ENCODE results near the gene ETS2. TPM values are rescaled to one million over a fixed set of nuclear protein-coding genes. Genes with fewer than 3 reads are reported as not detected.
A peak's percentile ranks its signal among the peaks of the same experiment; 100 is the strongest.

ETS2 gene
- polyA plus RNA-seq, 3 donors, result 54.2 to 150 (median 59.5) TPM

DNA sequence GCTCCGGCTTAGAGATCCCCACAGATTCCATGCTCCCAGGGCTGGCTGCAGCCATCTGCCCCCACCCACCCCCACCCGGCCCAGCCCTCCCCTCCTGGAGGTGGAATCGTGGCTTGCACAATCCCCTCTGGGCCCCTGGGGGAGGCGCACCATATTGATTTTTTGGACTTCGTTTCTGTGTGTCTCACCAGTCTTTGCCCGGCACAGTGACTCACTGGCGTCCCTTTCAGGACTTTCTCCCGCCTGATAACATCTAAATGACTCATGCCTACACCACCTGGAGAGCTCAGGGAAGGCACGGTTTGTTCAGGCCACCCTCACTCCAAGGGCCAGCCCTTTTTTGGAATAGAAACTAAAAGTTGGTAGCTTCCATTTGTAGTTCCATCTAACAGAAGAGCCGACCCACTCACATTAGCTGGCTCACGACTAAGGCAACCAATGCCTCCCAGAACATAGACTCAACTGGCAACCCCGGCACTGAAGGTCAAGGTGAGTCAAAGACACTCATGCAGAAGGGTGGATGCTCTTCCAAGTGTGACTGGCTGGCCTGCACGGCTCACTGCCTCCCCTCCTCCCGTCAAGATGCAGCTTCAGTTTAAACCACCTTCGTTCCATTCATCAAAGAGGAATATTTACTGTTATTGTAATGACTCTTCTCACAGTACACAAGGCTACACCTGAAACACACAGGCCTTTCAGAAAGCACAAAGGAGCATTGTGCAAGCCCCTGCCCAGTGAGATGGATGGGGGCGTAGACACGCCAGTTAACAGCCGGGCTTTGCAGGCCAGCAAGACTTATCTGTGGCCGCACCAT, 18.1 kb upstream of the ETS2 start:
- peaks cover 6 to 14% of the 10 kb centered on the region in 2 donors for H3K4me1 ChIP-seq (ENCODE audit: control insufficient read depth in 1 of 2, insufficient read depth in 2 of 2, low read length in 2 of 2)
- intact Hi-C loops (cut with micrococcal nuclease), result no loop called here
- Mint-ChIP-seq H3K9me3 (peaks cover 5 to 11% (median 9%) of the 10 kb centered on the region in 7 donors), H3K27ac (peak overlapping the region in 1 of 7 donors; percentile 24), H3K4me3 (no peak overlapping the region), H3K36me3 (peaks cover 3 to 4% of the 10 kb centered on the region in 2 donors), H3K27me3 (ENCODE audit: low read depth in 3 of 3) (peaks cover 0 to 4% (median 0%) of the 10 kb centered on the region in 3 donors), H3K4me1 (peaks cover 15% of the 10 kb centered on the region)
- no peaks in the 10 kb centered on the region for H3K36me3 ChIP-seq (replicated peaks in 1 of 2; ENCODE audit: control insufficient read depth in 1 of 2, insufficient read depth in 2 of 2, low read length in 2 of 2)
- H3K9ac ChIP-seq (ENCODE audit: insufficient read depth, low read length, poor library complexity, severe bottlenecking), result no peak overlapping the region
- WGBS (ENCODE audit: insufficient coverage), result 92% methylated on average over 7 of the region's 19 CpGs
- H3K4me3 ChIP-seq (replicated peaks in 1 of 3; ENCODE audit: low read depth in 2 of 3, low read length in 3 of 3), result no peak overlapping the region
- no peak overlapping the region for H2AFZ ChIP-seq (ENCODE audit: insufficient read depth, low read depth, low read length, poor library complexity, severe bottlenecking)
- H3K27me3 ChIP-seq (ENCODE audit: control insufficient read depth in 2 of 2, insufficient read depth in 2 of 2, low read length in 2 of 2), result no peaks in the 10 kb centered on the region
- DNase-seq, result no peak
- TF ChIP-seq CTCF (IDR thresholded peaks at IDR 0.05), result no peak
- no peak overlapping the region for H3K4me2 ChIP-seq (replicated peaks; ENCODE audit: extremely low read depth, low read length, poor library complexity, severe bottlenecking)
- H4K20me1 ChIP-seq (ENCODE audit: insufficient read depth, low read length), result no peaks in the 10 kb centered on the region
- H3K27ac ChIP-seq (ENCODE audit: low read depth in 1 of 2, low read length in 2 of 2), result no peak overlapping the region
- H3K79me2 ChIP-seq (ENCODE audit: insufficient read depth, low read length), result no peaks in the 10 kb centered on the region
- H3K9me3 ChIP-seq (replicated peaks in 1 of 2; ENCODE audit: control insufficient read depth in 1 of 2, insufficient read depth in 1 of 2, low read length in 2 of 2), result peaks cover 4 to 9% of the 10 kb centered on the region in 2 donors

- no peak for TF ChIP-seq CTCF (IDR thresholded peaks at IDR 0.05)
- intact Hi-C loops (cut with micrococcal nuclease), result no loop called here
- Mint-ChIP-seq H3K9me3 (peaks cover 0 to 3% (median 3%) of the 10 kb centered on the region in 7 donors), H3K36me3 (no peaks in the 10 kb centered on the region), H3K27me3 (ENCODE audit: low read depth in 3 of 3) (peaks cover 0 to 4% (median 0%) of the 10 kb centered on the region in 3 donors), H3K4me3 (no peak overlapping the region), H3K4me1 (peaks cover 15% of the 10 kb centered on the region), H3K27ac (no peak overlapping the region)
- H3K36me3 ChIP-seq (replicated peaks in 1 of 2; ENCODE audit: control insufficient read depth in 1 of 2, insufficient read depth in 2 of 2, low read length in 2 of 2), result no peaks in the 10 kb centered on the region
- no peak overlapping the region for H3K4me3 ChIP-seq (replicated peaks in 1 of 3; ENCODE audit: low read depth in 2 of 3, low read length in 3 of 3)
- H3K27me3 ChIP-seq (ENCODE audit: control insufficient read depth in 2 of 2, insufficient read depth in 2 of 2, low read length in 2 of 2), result no peaks in the 10 kb centered on the region
- no peaks in the 10 kb centered on the region for H4K20me1 ChIP-seq (ENCODE audit: insufficient read depth, low read length)
- H3K4me1 ChIP-seq (ENCODE audit: control insufficient read depth in 1 of 2, insufficient read depth in 2 of 2, low read length in 2 of 2), result peaks cover 6 to 14% of the 10 kb centered on the region in 2 donors
- WGBS (ENCODE audit: insufficient coverage), result 88% methylated on average over 1 of the region's 4 CpGs
- no peak for DNase-seq
- H2AFZ ChIP-seq (ENCODE audit: insufficient read depth, low read depth, low read length, poor library complexity, severe bottlenecking), result no peak overlapping the region
- no peak overlapping the region for H3K4me2 ChIP-seq (replicated peaks; ENCODE audit: extremely low read depth, low read length, poor library complexity, severe bottlenecking)
- no peak overlapping the region for H3K27ac ChIP-seq (ENCODE audit: low read depth in 1 of 2, low read length in 2 of 2)
- H3K9me3 ChIP-seq (replicated peaks in 1 of 2; ENCODE audit: control insufficient read depth in 1 of 2, insufficient read depth in 1 of 2, low read length in 2 of 2), result peaks cover 0 to 2% of the 10 kb centered on the region in 2 donors
- H3K9ac ChIP-seq (ENCODE audit: insufficient read depth, low read length, poor library complexity, severe bottlenecking), result no peak overlapping the region
- no peaks in the 10 kb centered on the region for H3K79me2 ChIP-seq (ENCODE audit: insufficient read depth, low read length)
These were observed 17.3 kb upstream of the ETS2 start for GRCh38 chr21:38788275-38788905.
